Activated CD8-positive, alpha-beta T cell treated with anti-CD3 and anti-CD28 coated beads, Interleukin-2, amount 10 ng/mL, durations not matched to agents 7 days and 5 days (primary cell): ENCODE results near the gene DOK5. TPM values are rescaled to one million over a fixed set of nuclear protein-coding genes. Genes with fewer than 3 reads are reported as not detected.

ENCODE experiments used
- ATAC-seq: fragments of 150-1000 bp; cut with Tn5 transposase; one replicate; pipeline ENCODE4 v1.10.0; 2021; ENCODE audit warnings: moderate library complexity
- CTCF ChIA-PET: fragments of 350-600 bp; sonication (Branson Sonifier 250); formaldehyde crosslinking; loops from one replicate; lab custom pipeline; 2021; ENCODE audit warnings: antibody characterized with exemption; lab: Charles Lee
- POLR2A ChIA-PET: fragments of 350-600 bp; sonication (Branson Sonifier 250); formaldehyde crosslinking; loops from one replicate; lab custom pipeline; 2021; ENCODE audit warnings: antibody characterized with exemption; lab: Charles Lee
- DNase-seq: peaks from one replicate; pipeline ENCODE4 v3.0.0-alpha.2; 2020
- H3K27ac Mint-ChIP-seq: one replicate; pipeline ENCODE4 v1.8.0; 2021; ENCODE audit warnings: mild to moderate bottlenecking, mixed read lengths
- H3K27me3 Mint-ChIP-seq: one replicate; pipeline ENCODE4 v1.8.0; 2021; ENCODE audit warnings: low read depth, mixed read lengths
- H3K36me3 Mint-ChIP-seq: one replicate; pipeline ENCODE4 v1.8.0; 2021; ENCODE audit warnings: low read depth, mixed read lengths
- H3K4me1 Mint-ChIP-seq: one replicate; pipeline ENCODE4 v1.8.0; 2021; ENCODE audit warnings: low read depth, mixed read lengths
- H3K4me3 Mint-ChIP-seq: one replicate; pipeline ENCODE4 v1.8.0; 2021; ENCODE audit warnings: mild to moderate bottlenecking, mixed read lengths
- H3K9me3 Mint-ChIP-seq: one replicate; pipeline ENCODE4 v1.8.0; 2022; ENCODE audit warnings: mixed read lengths; ENCODE audit not compliant: insufficient read depth
- total RNA-seq, 2 experiments: library from RNA; stranded (reverse); gene quantifications; one replicate each; pipeline ENCODE4 v1.2.3, GENCODE V29; 2021

The DOK5 gene
- total RNA-seq, 2 experiments from 2014 or later: not detected

GRCh38 chr20:54608943-54609342, 133.6 kb downstream of the DOK5 start:
- no peaks in the 10 kb centered on the region for H3K27me3 Mint-ChIP-seq
- no peaks in the 10 kb centered on the region for H3K36me3 Mint-ChIP-seq
- CTCF ChIA-PET: no interaction called here
- no peaks in the 10 kb centered on the region for H3K9me3 Mint-ChIP-seq
- no peak for ATAC-seq
- DNase-seq: no peak
- POLR2A ChIA-PET: no interaction called here
- no peak overlapping the region for H3K4me3 Mint-ChIP-seq
- H3K27ac Mint-ChIP-seq: no peak overlapping the region
- H3K4me1 Mint-ChIP-seq: no peaks in the 10 kb centered on the region

DNA sequence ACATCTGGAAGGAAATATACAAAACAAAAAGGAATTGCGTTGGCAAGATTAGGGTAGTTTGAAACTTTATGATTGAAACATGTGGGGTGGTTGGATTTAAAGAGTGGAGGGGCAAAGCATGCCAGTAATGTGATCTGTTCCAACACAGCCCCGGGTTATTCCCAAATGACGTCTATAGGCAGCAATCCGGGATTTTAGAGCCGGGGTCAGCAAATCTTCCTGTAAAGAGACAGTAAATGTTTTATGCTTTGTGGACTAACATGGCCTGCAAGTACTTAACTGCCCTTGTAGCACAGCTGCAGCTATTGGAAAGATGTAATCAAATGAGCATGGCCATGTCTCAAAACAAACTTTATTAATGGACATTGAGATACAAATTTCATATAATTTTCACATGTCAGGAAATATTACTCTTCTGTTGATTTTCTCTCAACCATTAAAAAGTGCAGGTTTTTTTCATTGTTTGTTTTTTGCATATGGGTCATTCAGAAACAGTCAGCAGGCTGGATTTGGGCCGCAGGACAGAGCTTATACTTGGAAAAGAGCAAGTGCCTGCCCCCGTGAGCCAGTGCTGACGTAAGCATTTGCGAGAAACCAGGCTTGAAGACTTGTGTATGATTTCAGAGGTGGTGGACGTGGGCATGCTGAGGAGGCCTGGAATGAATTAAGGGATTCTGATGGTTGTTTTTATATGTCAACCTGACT, 136.5 kb downstream of the DOK5 start:
- Mint-ChIP-seq H3K27me3 (no peaks in the 10 kb centered on the region), H3K4me3 (no peak overlapping the region), H3K9me3 (no peaks in the 10 kb centered on the region), H3K36me3 (no peaks in the 10 kb centered on the region), H3K4me1 (no peaks in the 10 kb centered on the region), H3K27ac (no peak overlapping the region)
- ATAC-seq (no peak), DNase-seq (no peak)
- POLR2A ChIA-PET: no interaction called here
- CTCF ChIA-PET: no interaction called here

DNA sequence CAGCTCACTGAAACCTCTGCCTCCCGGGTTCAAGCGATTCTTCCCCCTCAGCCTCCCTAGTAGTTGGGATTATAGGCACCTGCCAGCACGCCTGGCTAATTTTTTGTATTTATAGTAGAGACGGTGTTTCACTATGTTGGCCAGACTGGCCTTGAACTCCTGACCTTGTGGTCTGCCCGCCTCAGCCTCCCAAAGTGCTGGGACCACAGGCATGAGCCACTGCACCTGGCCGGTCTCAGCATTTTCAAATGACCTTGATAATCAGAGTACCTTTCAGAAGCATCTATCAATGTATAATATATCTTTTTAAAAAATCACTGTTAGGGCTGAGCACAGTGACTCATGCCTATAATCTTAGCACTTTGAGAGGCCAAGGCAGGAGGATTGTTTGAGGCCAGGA, 143.0 kb downstream of the DOK5 start:
- ATAC-seq: no peak
- ChIA-PET POLR2A (no interaction called here), CTCF (no interaction called here)
- no peaks in the 10 kb centered on the region for H3K36me3 Mint-ChIP-seq
- H3K27me3 Mint-ChIP-seq: no peaks in the 10 kb centered on the region
- H3K9me3 Mint-ChIP-seq: no peaks in the 10 kb centered on the region
- H3K27ac Mint-ChIP-seq: no peak overlapping the region
- no peaks in the 10 kb centered on the region for H3K4me1 Mint-ChIP-seq
- DNase-seq: no peak
- H3K4me3 Mint-ChIP-seq: no peak overlapping the region

- Mint-ChIP-seq H3K27me3 (no peaks in the 10 kb centered on the region), H3K9me3 (no peaks in the 10 kb centered on the region), H3K4me1 (no peaks in the 10 kb centered on the region), H3K27ac (no peak overlapping the region), H3K36me3 (no peaks in the 10 kb centered on the region), H3K4me3 (no peak overlapping the region)
- ChIA-PET CTCF (interaction anchor here (1.2 kb wide), 1 partner anchor 23 kb away, joined by 3 read pairs; no protein-coding TSS in a partner anchor), POLR2A (no interaction called here)
- ATAC-seq: no peak
- no peak for DNase-seq
These were observed 143.8 kb downstream of the DOK5 start for GRCh38 chr20:54619181-54619580.

DNA sequence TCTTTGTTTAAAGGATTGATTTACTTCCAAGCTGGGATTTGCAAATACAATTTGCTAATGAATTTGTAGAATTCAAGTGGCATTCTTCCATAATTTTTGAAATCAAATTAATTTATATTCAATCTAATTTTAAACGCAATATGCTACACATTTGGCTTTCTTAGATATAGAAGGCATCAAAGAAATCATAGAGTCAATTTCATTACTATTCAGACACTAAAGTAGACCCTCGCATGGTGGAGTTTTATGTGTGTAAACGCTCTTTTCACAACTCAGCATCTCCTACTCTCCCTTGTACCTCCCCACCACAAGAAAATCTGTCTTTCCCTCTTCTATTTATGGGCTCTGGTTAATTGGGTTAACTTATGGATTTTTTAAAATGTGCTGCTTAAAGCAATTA, 144.3 kb downstream of the DOK5 start:
- no peak for DNase-seq
- Mint-ChIP-seq H3K36me3 (no peaks in the 10 kb centered on the region), H3K4me1 (no peaks in the 10 kb centered on the region), H3K27ac (no peak overlapping the region), H3K9me3 (no peaks in the 10 kb centered on the region), H3K4me3 (no peak overlapping the region), H3K27me3 (no peaks in the 10 kb centered on the region)
- CTCF ChIA-PET: interaction anchor here (1.2 kb wide), 1 partner anchor 23 kb away, joined by 3 read pairs; no protein-coding TSS in a partner anchor
- POLR2A ChIA-PET: no interaction called here
- ATAC-seq: no peak

- H3K9me3 Mint-ChIP-seq: no peaks in the 10 kb centered on the region
- no peak overlapping the region for H3K27ac Mint-ChIP-seq
- ChIA-PET POLR2A (no interaction called here), CTCF (interaction anchor here (1.2 kb wide), 1 partner anchor 24 kb away, joined by 3 read pairs; no protein-coding TSS in a partner anchor)
- H3K36me3 Mint-ChIP-seq: no peaks in the 10 kb centered on the region
- H3K27me3 Mint-ChIP-seq: no peaks in the 10 kb centered on the region
- no peak overlapping the region for H3K4me3 Mint-ChIP-seq
- no peak for DNase-seq
- ATAC-seq: no peak
- H3K4me1 Mint-ChIP-seq: no peaks in the 10 kb centered on the region
These were observed 145.2 kb downstream of the DOK5 start for GRCh38 chr20:54620611-54621010.

GRCh38 chr20:54622333-54623295, 147.2 kb downstream of the DOK5 start:
- H3K36me3 Mint-ChIP-seq: no peaks in the 10 kb centered on the region
- DNase-seq (no peak), ATAC-seq (no peak)
- CTCF ChIA-PET: no interaction called here
- no peaks in the 10 kb centered on the region for H3K27me3 Mint-ChIP-seq
- no peaks in the 10 kb centered on the region for H3K4me1 Mint-ChIP-seq
- POLR2A ChIA-PET: no interaction called here
- H3K27ac Mint-ChIP-seq: no peak overlapping the region
- H3K9me3 Mint-ChIP-seq: no peaks in the 10 kb centered on the region
- H3K4me3 Mint-ChIP-seq: no peak overlapping the region

DNA sequence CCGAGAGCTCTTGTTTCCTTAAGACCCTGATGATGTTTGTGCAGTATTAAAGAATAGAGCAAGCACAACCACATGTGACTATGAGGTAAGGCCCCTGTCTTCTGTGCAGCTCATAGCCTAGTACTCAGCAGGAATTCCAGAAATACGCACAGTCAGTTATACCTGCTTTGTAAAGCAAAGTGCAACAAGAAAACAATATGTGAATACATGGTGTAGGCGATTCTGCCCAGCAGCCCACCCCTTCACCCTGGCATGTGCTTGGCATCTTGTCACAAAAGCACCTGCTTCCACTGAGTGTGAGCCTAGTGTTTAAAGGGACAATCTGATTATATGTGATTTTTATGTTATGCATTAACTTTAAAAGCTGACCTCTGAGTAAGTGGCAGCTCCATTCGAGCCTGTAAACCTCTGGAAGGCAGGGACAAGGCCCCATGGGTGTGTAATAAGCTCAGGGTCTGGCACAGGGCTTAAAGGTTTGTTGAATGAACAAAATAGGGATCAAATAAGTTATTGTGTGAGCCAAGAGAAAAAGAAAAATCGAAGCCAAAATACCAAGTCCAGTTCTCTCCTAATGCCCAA, 148.7 kb downstream of the DOK5 start:
- Mint-ChIP-seq H3K27ac (no peak overlapping the region), H3K4me3 (no peak overlapping the region), H3K36me3 (no peaks in the 10 kb centered on the region), H3K4me1 (no peaks in the 10 kb centered on the region), H3K9me3 (no peaks in the 10 kb centered on the region), H3K27me3 (no peaks in the 10 kb centered on the region)
- ATAC-seq (no peak), DNase-seq (no peak)
- POLR2A ChIA-PET: no interaction called here
- CTCF ChIA-PET: no interaction called here

DNA sequence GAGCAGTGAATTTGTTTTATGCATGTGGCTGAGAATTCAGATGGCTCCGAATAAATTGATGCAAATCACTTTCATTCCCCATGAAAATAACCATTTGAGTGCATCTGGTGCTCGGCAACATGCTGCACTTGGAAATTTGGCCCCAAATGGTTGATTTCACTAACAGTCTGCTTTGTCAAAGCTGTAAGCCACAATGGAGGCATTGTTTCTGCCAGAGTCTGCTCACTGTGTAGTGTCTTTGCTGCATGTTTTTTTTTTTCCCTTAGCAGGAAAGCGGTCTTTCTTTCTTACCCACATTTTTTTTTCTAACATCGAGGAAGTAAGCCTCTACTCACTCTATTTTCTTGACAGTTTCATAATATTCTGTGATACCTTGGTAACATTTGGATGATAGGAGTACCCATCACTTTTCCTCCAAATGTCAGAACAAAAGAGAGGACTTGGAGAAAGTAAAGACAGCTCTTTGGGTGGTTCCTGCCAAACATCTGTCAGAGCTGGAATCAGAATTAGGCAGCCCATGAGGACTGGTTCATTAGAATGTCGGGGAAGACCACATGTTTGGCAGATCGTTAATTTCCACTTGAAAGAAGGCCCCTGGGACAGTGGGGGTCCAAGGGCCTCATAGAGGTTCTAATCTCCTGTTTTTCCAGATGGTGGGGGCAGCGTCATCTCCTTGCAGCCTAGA, 149.5 kb downstream of the DOK5 start:
- Mint-ChIP-seq H3K4me1 (no peaks in the 10 kb centered on the region), H3K27me3 (no peaks in the 10 kb centered on the region), H3K4me3 (no peak overlapping the region), H3K36me3 (no peaks in the 10 kb centered on the region), H3K27ac (no peak overlapping the region), H3K9me3 (no peaks in the 10 kb centered on the region)
- no peak for ATAC-seq
- ChIA-PET POLR2A (no interaction called here), CTCF (no interaction called here)
- DNase-seq: no peak

GRCh38 chr20:54625497-54625896, 150.1 kb downstream of the DOK5 start:
- H3K4me1 Mint-ChIP-seq: no peaks in the 10 kb centered on the region
- no peaks in the 10 kb centered on the region for H3K9me3 Mint-ChIP-seq
- CTCF ChIA-PET: no interaction called here
- H3K36me3 Mint-ChIP-seq: no peaks in the 10 kb centered on the region
- no peak overlapping the region for H3K4me3 Mint-ChIP-seq
- no peaks in the 10 kb centered on the region for H3K27me3 Mint-ChIP-seq
- ATAC-seq: no peak
- POLR2A ChIA-PET: no interaction called here
- no peak overlapping the region for H3K27ac Mint-ChIP-seq
- DNase-seq: no peak

DNA sequence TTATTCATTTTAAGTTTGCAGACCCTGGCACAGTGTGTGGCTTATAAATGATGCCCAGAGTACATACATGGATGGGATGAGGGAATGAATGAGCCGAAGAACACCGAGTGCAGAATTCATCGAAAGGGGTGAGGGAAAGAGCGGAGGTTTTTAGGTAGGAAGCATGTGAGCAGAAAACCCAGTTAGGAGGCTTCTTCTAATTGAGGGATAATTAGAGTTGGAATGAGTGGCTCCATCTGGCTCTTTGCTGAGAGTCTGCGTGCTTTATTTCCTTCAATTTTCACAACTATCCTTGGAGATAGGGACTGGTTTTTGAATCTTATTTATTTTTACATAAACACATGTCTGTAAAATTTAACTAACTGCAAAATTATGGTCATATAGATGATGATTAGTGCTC, 150.7 kb downstream of the DOK5 start:
- ATAC-seq (no peak), DNase-seq (no peak)
- Mint-ChIP-seq H3K4me3 (no peak overlapping the region), H3K27ac (no peak overlapping the region), H3K9me3 (no peaks in the 10 kb centered on the region), H3K36me3 (no peaks in the 10 kb centered on the region), H3K4me1 (no peaks in the 10 kb centered on the region), H3K27me3 (no peaks in the 10 kb centered on the region)
- ChIA-PET CTCF (no interaction called here), POLR2A (no interaction called here)
